Epidermal melanocyte (primary cell): ENCODE data around the gene TUBA4B.
A peak's percentile ranks its signal among the peaks of the same experiment; 100 is the strongest.

Source experiments
- DNase-seq: peaks from one replicate; pipeline ENCODE4 v3.0.0; 2011; ENCODE audit warnings: low spot score; ENCODE audit not compliant: insufficient read length

Gene TUBA4B

GRCh38 chr2:219218732-219219701, 34.0 kb upstream of the TUBA4B start, which contains the start of gene ABCB6:
Gene ABCB6, minus strand, starts transcription at chr2:219218958. Its CDS starts 285 bp downstream, at chr2:219218673.
- peak; percentile 97 for DNase-seq

- no peak for DNase-seq
Observed at GRCh38 chr2:219219784-219220532, 33.1 kb upstream of the TUBA4B start.

- DNase-seq = no peak
Observed at GRCh38 chr2:219220652-219221402, 32.2 kb upstream of the TUBA4B start.

- DNase-seq = no peak
Observed at GRCh38 chr2:219221957-219222518, 31.0 kb upstream of the TUBA4B start.

- no peak for DNase-seq
Observed at GRCh38 chr2:219223831-219224610, 29.0 kb upstream of the TUBA4B start.

GRCh38 chr2:219225350-219225749, 27.7 kb upstream of the TUBA4B start:
- no peak for DNase-seq

GRCh38 chr2:219228041-219228910, 24.8 kb upstream of the TUBA4B start:
- no peak for DNase-seq

GRCh38 chr2:219228911-219229304, 24.1 kb upstream of the TUBA4B start:
- DNase-seq = no peak

- DNase-seq = peak; percentile 99
Observed at GRCh38 chr2:219229305-219230058, 23.6 kb upstream of the TUBA4B start, which contains the start of the genes ANKZF1 and ATG9A. Gene ANKZF1, plus strand, starts transcription at chr2:219229806. Its CDS starts 452 bp downstream, at chr2:219230258. Gene ATG9A, minus strand, starts transcription at chr2:219229636. Its CDS starts 1,612 bp downstream, at chr2:219228024.

GRCh38 chr2:219230059-219230540, 22.9 kb upstream of the TUBA4B start:
- DNase-seq = no peak

- DNase-seq = no peak
Observed at GRCh38 chr2:219234331-219234730, 18.7 kb upstream of the TUBA4B start.

GRCh38 chr2:219243291-219243761, 9.7 kb upstream of the TUBA4B start:
- no peak for DNase-seq

- no peak for DNase-seq
Observed at GRCh38 chr2:219244789-219245147, 8.3 kb upstream of the TUBA4B start.

GRCh38 chr2:219245148-219245898, 7.7 kb upstream of the TUBA4B start, which contains the start of the genes GLB1L and STK16:
Gene GLB1L, minus strand, starts transcription at chr2:219245444. Its CDS starts 1,871 bp downstream, at chr2:219243573.
Gene STK16, plus strand, starts transcription at chr2:219245479. Its CDS starts 521 bp downstream, at chr2:219246000.
- peak; percentile 99 for DNase-seq

GRCh38 chr2:219245899-219246230, 7.2 kb upstream of the TUBA4B start:
- no peak for DNase-seq

GRCh38 chr2:219246559-219246958, 6.5 kb upstream of the TUBA4B start:
- no peak for DNase-seq
